HL-60 (cell line): ENCODE data around the gene CPNE4.

Experiments used
- TF ChIP-seq, protein P1 (sequence below): IDR thresholded peaks from one replicate; pipeline ENCODE4 v1.5.1; 2011; ENCODE audit warnings: low read length, control low read depth, inconsistent platforms; ENCODE audit not compliant: insufficient read depth
- TF ChIP-seq, protein P2 (sequence below): IDR thresholded peaks from 2 replicates; pipeline ENCODE4 v1.6.1; 2012; ENCODE audit warnings: low read depth; ENCODE audit not compliant: insufficient replicate concordance

DNA sequence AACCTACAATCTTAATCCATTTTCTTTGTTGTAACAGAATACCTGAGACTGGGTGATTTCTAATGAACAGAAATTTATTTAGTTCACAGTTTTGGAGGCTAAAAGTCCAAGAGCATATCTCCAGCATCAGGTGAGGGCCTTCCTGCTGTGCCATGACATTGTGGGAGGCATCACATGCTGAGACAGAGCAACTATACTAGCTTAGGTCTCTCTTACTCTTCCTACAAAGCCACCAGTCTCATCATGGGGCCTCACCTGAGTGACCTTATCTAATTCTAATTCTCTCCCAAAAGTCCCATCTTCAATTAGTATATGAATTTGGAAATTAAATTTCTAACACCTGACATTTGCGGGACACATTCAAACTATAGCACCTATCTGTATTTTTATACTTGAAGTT, 285.0 kb downstream of the CPNE4 start:
- TF ChIP-seq, protein P1, sequence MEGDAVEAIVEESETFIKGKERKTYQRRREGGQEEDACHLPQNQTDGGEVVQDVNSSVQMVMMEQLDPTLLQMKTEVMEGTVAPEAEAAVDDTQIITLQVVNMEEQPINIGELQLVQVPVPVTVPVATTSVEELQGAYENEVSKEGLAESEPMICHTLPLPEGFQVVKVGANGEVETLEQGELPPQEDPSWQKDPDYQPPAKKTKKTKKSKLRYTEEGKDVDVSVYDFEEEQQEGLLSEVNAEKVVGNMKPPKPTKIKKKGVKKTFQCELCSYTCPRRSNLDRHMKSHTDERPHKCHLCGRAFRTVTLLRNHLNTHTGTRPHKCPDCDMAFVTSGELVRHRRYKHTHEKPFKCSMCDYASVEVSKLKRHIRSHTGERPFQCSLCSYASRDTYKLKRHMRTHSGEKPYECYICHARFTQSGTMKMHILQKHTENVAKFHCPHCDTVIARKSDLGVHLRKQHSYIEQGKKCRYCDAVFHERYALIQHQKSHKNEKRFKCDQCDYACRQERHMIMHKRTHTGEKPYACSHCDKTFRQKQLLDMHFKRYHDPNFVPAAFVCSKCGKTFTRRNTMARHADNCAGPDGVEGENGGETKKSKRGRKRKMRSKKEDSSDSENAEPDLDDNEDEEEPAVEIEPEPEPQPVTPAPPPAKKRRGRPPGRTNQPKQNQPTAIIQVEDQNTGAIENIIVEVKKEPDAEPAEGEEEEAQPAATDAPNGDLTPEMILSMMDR, result no peak
- TF ChIP-seq, protein P2, sequence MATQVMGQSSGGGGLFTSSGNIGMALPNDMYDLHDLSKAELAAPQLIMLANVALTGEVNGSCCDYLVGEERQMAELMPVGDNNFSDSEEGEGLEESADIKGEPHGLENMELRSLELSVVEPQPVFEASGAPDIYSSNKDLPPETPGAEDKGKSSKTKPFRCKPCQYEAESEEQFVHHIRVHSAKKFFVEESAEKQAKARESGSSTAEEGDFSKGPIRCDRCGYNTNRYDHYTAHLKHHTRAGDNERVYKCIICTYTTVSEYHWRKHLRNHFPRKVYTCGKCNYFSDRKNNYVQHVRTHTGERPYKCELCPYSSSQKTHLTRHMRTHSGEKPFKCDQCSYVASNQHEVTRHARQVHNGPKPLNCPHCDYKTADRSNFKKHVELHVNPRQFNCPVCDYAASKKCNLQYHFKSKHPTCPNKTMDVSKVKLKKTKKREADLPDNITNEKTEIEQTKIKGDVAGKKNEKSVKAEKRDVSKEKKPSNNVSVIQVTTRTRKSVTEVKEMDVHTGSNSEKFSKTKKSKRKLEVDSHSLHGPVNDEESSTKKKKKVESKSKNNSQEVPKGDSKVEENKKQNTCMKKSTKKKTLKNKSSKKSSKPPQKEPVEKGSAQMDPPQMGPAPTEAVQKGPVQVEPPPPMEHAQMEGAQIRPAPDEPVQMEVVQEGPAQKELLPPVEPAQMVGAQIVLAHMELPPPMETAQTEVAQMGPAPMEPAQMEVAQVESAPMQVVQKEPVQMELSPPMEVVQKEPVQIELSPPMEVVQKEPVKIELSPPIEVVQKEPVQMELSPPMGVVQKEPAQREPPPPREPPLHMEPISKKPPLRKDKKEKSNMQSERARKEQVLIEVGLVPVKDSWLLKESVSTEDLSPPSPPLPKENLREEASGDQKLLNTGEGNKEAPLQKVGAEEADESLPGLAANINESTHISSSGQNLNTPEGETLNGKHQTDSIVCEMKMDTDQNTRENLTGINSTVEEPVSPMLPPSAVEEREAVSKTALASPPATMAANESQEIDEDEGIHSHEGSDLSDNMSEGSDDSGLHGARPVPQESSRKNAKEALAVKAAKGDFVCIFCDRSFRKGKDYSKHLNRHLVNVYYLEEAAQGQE, result no peak
